H1 (cell line): ENCODE measurements around the gene PLEKHG2. TPM values are rescaled to one million over a fixed set of nuclear protein-coding genes. Genes with fewer than 3 reads are reported as not detected.

Experiments used
- CTCF ChIA-PET: fragments of 300-600 bp; sonication (Branson Sonifier 250); formaldehyde crosslinking; loops from one replicate; lab custom pipeline; 2021; ENCODE audit not compliant: partially characterized antibody; lab: Charles Lee
- POLR2A ChIA-PET: fragments of 300-600 bp; sonication (Branson Sonifier 250); formaldehyde crosslinking; loops from one replicate; lab custom pipeline; 2021; ENCODE audit warnings: inconsistent platforms; ENCODE audit not compliant: partially characterized antibody; lab: Charles Lee
- DNase-seq, 2 experiments: peaks; one replicate each; pipeline versions ENCODE4 v3.0.0 to v3.0.0-alpha.2; 2010 to 2022; ENCODE audit warnings: low spot score in 2 of 2, low read depth in 1 of 2, mixed read lengths in 1 of 2
- FAIRE-seq: peaks from 2 replicates; lab custom pipeline; 2011; peaks lifted over from hg19 to GRCh38; lab: Jason Lieb, UNC
- H2AFZ ChIP-seq: 2 replicates; pipeline ENCODE4 v1.8.1; 2012; ENCODE audit warnings: low read length, inconsistent platforms
- H2AK5ac ChIP-seq: 2 replicates; pipeline ENCODE4 v1.6.1; 2013; ENCODE audit warnings: low read depth, low read length
- H2BK120ac ChIP-seq: replicated peaks from 2 replicates; pipeline ENCODE3; 2013; ENCODE audit warnings: low read depth, low read length, inconsistent platforms
- H2BK12ac ChIP-seq: 2 replicates; pipeline ENCODE4 v1.6.1; 2013; ENCODE audit warnings: low read depth, low read length
- H2BK15ac ChIP-seq: 2 replicates; pipeline ENCODE4 v1.6.1; 2013; ENCODE audit warnings: low read length
- H2BK20ac ChIP-seq: 2 replicates; pipeline ENCODE4 v1.6.1; 2013; ENCODE audit warnings: low read length
- H2BK5ac ChIP-seq: 2 replicates; pipeline ENCODE4 v1.6.1; 2013; ENCODE audit warnings: low read depth, low read length
- H3K14ac ChIP-seq: 2 replicates; pipeline ENCODE4 v1.6.1; 2013; ENCODE audit warnings: inconsistent platforms; ENCODE audit not compliant: insufficient read length
- H3K18ac ChIP-seq: 2 replicates; pipeline ENCODE4 v1.6.1; 2013; ENCODE audit warnings: low read length; ENCODE audit errors: extremely low read depth
- H3K23ac ChIP-seq: 2 replicates; pipeline ENCODE4 v1.6.1; 2013; ENCODE audit warnings: inconsistent platforms; ENCODE audit not compliant: insufficient read length
- H3K23me2 ChIP-seq: 2 replicates; pipeline ENCODE4 v1.6.1; 2013; ENCODE audit warnings: low read depth, low read length
- H3K27ac ChIP-seq: 2 replicates; pipeline ENCODE4 v1.6.1; 2011; ENCODE audit warnings: low read depth, low read length, inconsistent platforms
- H3K27me3 ChIP-seq, 4 experiments: replicated peaks in 1 of 4; 1 replicate in 1 of 4; 2 replicates in 3 of 4; pipeline versions ENCODE4 v1.6.1 to v1.8.1; 2011 to 2013; ENCODE audit warnings: low read length in 3 of 4, mild to moderate bottlenecking in 3 of 4, inconsistent platforms in 2 of 4, mixed read lengths in 2 of 4, moderate library complexity in 1 of 4; ENCODE audit not compliant: control insufficient read depth in 3 of 4, insufficient read depth in 3 of 4; ENCODE audit errors: extremely low read depth in 1 of 4
- H3K36me3 ChIP-seq, 4 experiments: 2 replicates each; pipeline versions ENCODE4 v1.6.1 to v1.8.1; 2011 to 2013; ENCODE audit warnings: mild to moderate bottlenecking in 4 of 4, low read length in 3 of 4, moderate library complexity in 2 of 4, control low read depth in 1 of 4, inconsistent platforms in 1 of 4; ENCODE audit not compliant: insufficient read depth in 4 of 4, control insufficient read depth in 2 of 4
- H3K4ac ChIP-seq: replicated peaks from 2 replicates; pipeline ENCODE3; 2013; ENCODE audit warnings: low read length, low read depth, mixed read lengths, inconsistent platforms; ENCODE audit not compliant: insufficient read length
- H3K4me1 ChIP-seq, 4 experiments: replicated peaks in 1 of 4; 1 replicate in 1 of 4; 2 replicates in 3 of 4; pipeline versions ENCODE4 v1.6.1 to v1.8.1; 2011 to 2013; ENCODE audit warnings: low read length in 3 of 4, inconsistent platforms in 2 of 4, mixed read lengths in 1 of 4; ENCODE audit not compliant: insufficient read depth in 4 of 4, control insufficient read depth in 3 of 4
- H3K4me2 ChIP-seq, 2 experiments: 2 replicates each; pipeline versions ENCODE4 v1.6.1 to v1.8.1; 2011 to 2013; ENCODE audit warnings: low read depth in 2 of 2, low read length in 2 of 2, control low read depth in 1 of 2, inconsistent platforms in 1 of 2, mild to moderate bottlenecking in 1 of 2; ENCODE audit not compliant: insufficient read depth in 1 of 2
- H3K4me3 ChIP-seq, 4 experiments: fragments of 200-600, 300-600 bp in 1 of 4; sonication (generic), shearing (Covaris generic), sonication (Bioruptor Twin) in 1 of 4; 2 replicates each; pipeline versions ENCODE4 v1.5.1 to v1.8.1; 2011 to 2016; ENCODE audit warnings: low read length in 4 of 4, low read depth in 3 of 4, control low read depth in 2 of 4, inconsistent platforms in 2 of 4, mild to moderate bottlenecking in 2 of 4, mixed read lengths in 1 of 4, moderate library complexity in 1 of 4; ENCODE audit not compliant: insufficient read depth in 2 of 4; ENCODE audit errors: extremely low read depth in 1 of 4
- H3K56ac ChIP-seq: replicated peaks from 2 replicates; pipeline ENCODE3; 2013; ENCODE audit warnings: low read depth, mild to moderate bottlenecking, mixed read lengths, low read length, inconsistent platforms; ENCODE audit not compliant: insufficient read length
- H3K79me1 ChIP-seq: 2 replicates; pipeline ENCODE4 v1.6.1; 2013; ENCODE audit warnings: low read depth, low read length, control low read depth
- H3K79me2 ChIP-seq, 2 experiments: 2 replicates each; pipeline versions ENCODE4 v1.6.1 to v1.8.1; 2012 to 2013; ENCODE audit warnings: low read length in 2 of 2, mild to moderate bottlenecking in 2 of 2, inconsistent platforms in 1 of 2; ENCODE audit not compliant: insufficient read depth in 2 of 2, control insufficient read depth in 1 of 2
- H3K9ac ChIP-seq, 4 experiments: replicated peaks in 1 of 4; 1 replicate in 1 of 4; 2 replicates in 3 of 4; pipeline versions ENCODE4 v1.6.1 to v1.8.1; 2011 to 2013; ENCODE audit warnings: low read depth in 3 of 4, low read length in 3 of 4, control low read depth in 2 of 4, mild to moderate bottlenecking in 2 of 4, moderate library complexity in 2 of 4, inconsistent platforms in 1 of 4; ENCODE audit errors: extremely low read depth in 1 of 4
- H3K9me3 ChIP-seq, 2 experiments: 2 replicates each; pipeline versions ENCODE4 v1.6.1 to v1.8.1; 2012 to 2013; ENCODE audit warnings: mild to moderate bottlenecking in 2 of 2, moderate library complexity in 2 of 2, control low read depth in 1 of 2, inconsistent platforms in 1 of 2, low read depth in 1 of 2, low read length in 1 of 2, mixed read lengths in 1 of 2; ENCODE audit not compliant: insufficient read depth in 2 of 2
- H4K20me1 ChIP-seq, 2 experiments: replicated peaks in 1 of 2; 2 replicates each; pipeline versions ENCODE3 to v1.8.1; 2011 to 2013; ENCODE audit warnings: inconsistent platforms in 2 of 2, low read length in 2 of 2, mild to moderate bottlenecking in 1 of 2; ENCODE audit not compliant: insufficient read depth in 2 of 2, control insufficient read depth in 1 of 2
- H4K5ac ChIP-seq: 2 replicates; pipeline ENCODE4 v1.6.1; 2013; ENCODE audit warnings: low read length, low read depth, mixed read lengths, inconsistent platforms; ENCODE audit not compliant: insufficient read length
- H4K8ac ChIP-seq: 2 replicates; pipeline ENCODE4 v1.8.0; 2013; ENCODE audit warnings: mild to moderate bottlenecking, moderate library complexity, low read length, inconsistent platforms; ENCODE audit not compliant: insufficient read depth; ENCODE audit errors: extremely low read depth
- H4K91ac ChIP-seq: replicated peaks from 2 replicates; pipeline ENCODE3; 2013; ENCODE audit warnings: low read length, mixed read lengths, inconsistent platforms; ENCODE audit not compliant: insufficient read length
- POLR2A ChIP-seq, 2 experiments: IDR thresholded peaks; 1 replicate in 1 of 2; 2 replicates in 1 of 2; pipeline ENCODE4 v1.6.1; 2011; ENCODE audit warnings: low read depth in 2 of 2, low read length in 2 of 2, mild to moderate bottlenecking in 2 of 2; ENCODE audit errors: control extremely low read depth in 1 of 2
- POLR2AphosphoS5 ChIP-seq: IDR thresholded peaks from 2 replicates; pipeline ENCODE4 v1.6.1; 2011; ENCODE audit warnings: low read depth, low read length
- SP2 ChIP-seq: IDR thresholded peaks from 2 replicates; pipeline ENCODE4 v1.6.1; 2012; ENCODE audit warnings: mild to moderate bottlenecking, low read length, inconsistent platforms
- SRF ChIP-seq: IDR thresholded peaks from 2 replicates; pipeline ENCODE4 v1.6.1; 2011; ENCODE audit warnings: mild to moderate bottlenecking, low read depth, low read length, moderate library complexity
- WGBS, 2 experiments: shearing (Covaris generic) in 1 of 2; methylation state at CpG; one replicate each; pipeline versions ENCODE4 v1.1.6 to v1.1.7; 2013 to 2015; ENCODE audit warnings: low lambda C conversion rate in 2 of 2, mixed read lengths in 2 of 2, inconsistent platforms in 1 of 2, low coverage in 1 of 2, missing lambda C conversion rate in 1 of 2; ENCODE audit not compliant: insufficient replicate concordance in 2 of 2, insufficient coverage in 1 of 2, insufficient read length in 1 of 2; ENCODE audit errors: extremely low coverage in 1 of 2, missing lambda C conversion rate in 1 of 2; 5-methylcytosine and 5-hydroxymethylcytosine counted together
- polyA plus RNA-seq, 7 experiments: library from polyadenylated mRNA; depleted of rRNA in 3 of 7; stranded (reverse) in 5 of 7; unstranded in 2 of 7; fragments of >200 nt in 5 of 7; fragments of 200-250 nt in 2 of 7; gene quantifications; 1 replicate in 5 of 7; 2 replicates in 1 of 7; 4 replicates in 1 of 7; pipeline versions ENCODE4 v1.2.1 to v1.2.3, GENCODE V29; 2011 to 2013; ENCODE audit warnings: missing spikeins in 2 of 7, mixed read lengths in 2 of 7
- total RNA-seq: library from RNA; stranded (reverse); fragmentation: NEBNext Ultra II Directional; extraction: Animal tissue kit (Norgen Biotek cat#: 25700); gene quantifications from 2 replicates; pipeline ENCODE4 v1.2.1, GENCODE V29; 2021

The PLEKHG2 gene
- total and polyA plus RNA-seq, 2 of the 8 experiments (the other 6 are each of a cell fraction or from before 2014, with no cell fraction given): 16.9 to 65.7 TPM

GRCh38 chr19:39411081-39411831 is 1.2 kb upstream of the PLEKHG2 start:
- Histone ChIP-seq H3K27me3 (no peaks in the 10 kb centered on the region), H3K14ac (no peak overlapping the region), H2BK15ac (peak overlapping the region; percentile 83), H4K5ac (no peak overlapping the region), H3K18ac (peak overlapping the region; percentile 9; the same call in 1 of the 2 replicates), H3K9ac (no peak overlapping the region), H3K23ac (no peak overlapping the region), H3K4me1 (peaks cover 10 to 42% (median 21%) of the 10 kb centered on the region in 4 experiments; a peak in 6 of 7 replicates), H3K23me2 (peaks cover 21% of the 10 kb centered on the region), H3K4ac (no peak overlapping the region), H4K20me1 (peaks cover 5 to 22% of the 10 kb centered on the region in 2 experiments), H3K4me2 (peak overlapping the region; percentile 78 to 84; a peak in 3 of 4 replicates), H2AFZ (no peak overlapping the region), H3K56ac (no peak overlapping the region), H3K9me3 (no peaks in the 10 kb centered on the region), H3K36me3 (peaks cover 0 to 8% (median 0%) of the 10 kb centered on the region in 4 experiments; a peak in 2 of 8 replicates), H3K4me3 (peak overlapping the region in 2 of 4 experiments; percentile 94 to 97; a peak in 4 of 8 replicates), H2BK12ac (peak overlapping the region; percentile 96; the same call in 1 of the 2 replicates), H3K27ac (no peak overlapping the region), H4K91ac (no peak overlapping the region), H2BK20ac (peak overlapping the region; percentile 61; the same call in 1 of the 2 replicates), H3K79me2 (peaks cover 6 to 37% of the 10 kb centered on the region in 2 experiments; a peak in 3 of 4 replicates), H2BK5ac (peak overlapping the region; percentile 0; the same call in 1 of the 2 replicates), H3K79me1 (no peaks in the 10 kb centered on the region), H4K8ac (no peak overlapping the region), H2AK5ac (peak overlapping the region; percentile 67; the same call in 1 of the 2 replicates), H2BK120ac (no peak overlapping the region)
- WGBS, 2 experiments: 44% methylated on average over 9 of the region's 9 CpGs; no CpG with 5 or more reads in 1 of the 2 experiments
- DNase-seq (peak in 1 of 2 experiments; percentile 52), FAIRE-seq (no peak)
- POLR2A ChIA-PET: interaction anchor here (0.7 to 25.7 kb wide), 11 partner anchors 10 to 123 kb away, joined by 3 to 1154 read pairs (median 4); partner anchors contain the start of genes MED29, PAF1, RPS16 and SUPT5H
- TF ChIP-seq SP2 (no peak), SRF (no peak), POLR2A (IDR thresholded peaks at IDR 0.05; ENCODE audit: control extremely low read depth in 1 of 2, low read depth in 2 of 2, low read length in 2 of 2) (peak in 1 of 2 experiments; percentile 13; a peak in 1 of 3 replicates), POLR2AphosphoS5 (peak; percentile 88)
- CTCF ChIA-PET: interaction anchor here (0.6 to 2.3 kb wide), 21 partner anchors 11 to 232 kb away, joined by 3 to 128 read pairs (median 4); partner anchors contain the start of genes MED29, PAF1 and RPS16
